ENCODE results near the gene SEPTIN1. TPM values are rescaled to one million over a fixed set of nuclear protein-coding genes. Genes with fewer than 3 reads are reported as not detected.

Gene SEPTIN1
- total and polyA plus RNA-seq, 5 experiments from 2014 or later: 178 to 249 (median 222) TPM

DNA sequence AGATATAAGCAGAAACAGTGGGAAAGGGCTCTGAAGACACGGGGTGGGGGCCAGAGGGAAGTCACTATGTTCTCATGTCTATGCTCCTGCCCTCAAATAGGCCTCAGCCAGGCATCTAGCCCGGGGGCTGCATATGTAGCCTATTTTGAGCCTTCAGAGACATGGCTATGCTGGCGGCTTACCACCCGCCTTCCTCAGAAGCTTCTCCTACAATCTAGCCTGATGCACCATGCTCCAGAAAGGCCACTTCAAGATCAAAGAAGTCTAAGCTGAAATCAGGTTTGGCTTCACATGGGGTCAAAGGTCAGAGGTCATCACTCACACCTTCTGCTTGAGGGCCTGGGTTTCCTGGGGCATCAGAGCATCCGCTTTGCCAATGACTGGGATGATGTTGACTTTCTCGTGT lies 1.6 kb downstream of the SEPTIN1 start:
- POLR2A ChIA-PET: interaction anchor here (0.6 to 8.4 kb wide), 11 partner anchors 9 to 678 kb away, joined by 3 to 166 read pairs (median 16); partner anchors contain the start of genes CORO1A, TBC1D10B, ZNF48 and ZNF771
- ATAC-seq: no peak
- peak overlapping the region; percentile 99 to 100 (median 100) for H3K27ac Mint-ChIP-seq
- DNase-seq: no peak
- no peaks in the 10 kb centered on the region for H3K27me3 Mint-ChIP-seq
- H3K4me1 Mint-ChIP-seq: peaks cover 31 to 74% (median 74%) of the 10 kb centered on the region in 4 donors
- H3K4me3 Mint-ChIP-seq: peak overlapping the region; percentile 71 to 100 (median 96)
- no peaks in the 10 kb centered on the region for H3K9me3 Mint-ChIP-seq
- H3K36me3 Mint-ChIP-seq: peaks cover 0 to 15% (median 6%) of the 10 kb centered on the region in 3 donors

DNA sequence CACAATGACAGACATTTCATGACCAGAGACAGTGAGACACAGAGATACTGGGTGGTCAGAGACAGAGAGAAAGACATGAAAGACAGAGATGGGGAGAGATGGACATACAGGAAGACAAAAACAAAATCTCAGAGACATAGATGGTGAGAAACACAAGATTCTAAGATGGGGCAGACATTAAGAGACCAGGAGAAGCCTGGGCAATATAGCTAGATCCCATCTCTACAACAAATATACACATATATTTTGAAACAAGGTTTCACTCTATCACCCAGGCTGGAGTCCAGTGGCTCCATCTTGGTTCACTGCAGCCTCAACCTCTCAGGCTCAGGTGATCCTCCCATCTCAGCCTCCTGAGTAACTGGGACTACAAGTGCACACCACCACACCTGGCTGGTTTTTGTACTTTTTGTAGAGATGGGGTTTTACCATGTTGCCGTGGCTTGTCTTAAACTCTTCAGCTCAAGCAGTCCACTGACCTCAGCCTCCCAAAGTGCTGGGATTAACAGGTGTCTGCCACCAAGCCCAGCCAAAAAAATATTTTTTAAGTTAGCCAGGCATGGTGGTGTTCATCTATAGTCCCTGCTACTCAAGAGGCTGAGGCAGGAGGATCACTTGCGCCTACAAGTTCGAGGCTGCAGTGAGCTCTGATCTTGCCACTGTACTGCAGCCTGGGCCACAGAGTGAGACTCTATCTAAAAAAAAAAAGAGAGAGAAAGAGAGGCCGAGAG lies 2.1 kb downstream of the SEPTIN1 start:
- ATAC-seq (no peak), DNase-seq (no peak)
- Mint-ChIP-seq H3K27me3 (no peaks in the 10 kb centered on the region), H3K4me1 (peaks cover 31 to 77% (median 75%) of the 10 kb centered on the region in 4 donors), H3K9me3 (no peaks in the 10 kb centered on the region), H3K4me3 (peak overlapping the region; percentile 79 to 100 (median 98)), H3K36me3 (peaks cover 0 to 15% (median 6%) of the 10 kb centered on the region in 3 donors), H3K27ac (peak overlapping the region; percentile 99 to 100 (median 100))
- POLR2A ChIA-PET: interaction anchor here (0.6 to 8.4 kb wide), 11 partner anchors 9 to 677 kb away, joined by 3 to 166 read pairs (median 16); partner anchors contain the start of genes CD2BP2, CORO1A, TBC1D10B and ZNF48

DNA sequence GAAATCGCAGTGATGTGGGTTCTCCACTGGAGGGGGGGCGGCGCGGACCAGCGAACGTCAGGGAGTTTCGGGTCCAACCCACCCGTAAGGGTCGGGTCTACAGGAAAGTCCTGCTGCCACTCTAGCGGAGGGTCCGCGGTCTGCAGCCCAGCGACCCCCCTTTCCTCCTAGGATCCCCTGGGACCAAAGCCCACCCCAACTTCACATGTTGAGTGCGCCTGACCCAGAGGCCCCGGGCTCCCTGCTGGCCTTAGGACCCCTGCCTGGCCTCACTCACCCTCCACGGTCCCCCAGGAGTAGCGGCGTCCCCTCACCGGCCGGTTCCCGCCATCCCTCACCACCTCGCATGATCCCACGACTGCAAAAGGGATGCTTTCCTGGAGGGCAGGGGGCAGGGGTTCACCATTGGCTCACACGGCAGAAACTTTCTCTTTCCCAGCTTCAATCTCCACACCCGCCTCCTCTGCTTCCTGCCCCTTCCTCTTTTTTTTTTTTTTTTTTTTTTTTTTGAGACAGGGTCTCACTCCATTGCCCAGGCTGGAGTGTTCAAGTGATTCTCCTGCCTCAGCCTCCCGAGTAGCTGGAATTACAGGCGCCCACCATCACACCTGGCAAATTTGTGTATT lies 3.1 kb downstream of the SEPTIN1 start:
- H3K27me3 Mint-ChIP-seq: no peaks in the 10 kb centered on the region
- POLR2A ChIA-PET: interaction anchor here (0.6 to 8.4 kb wide), 22 partner anchors 8 to 517 kb away, joined by 3 to 166 read pairs (median 9); partner anchors contain the start of genes ALDOA, CD2BP2, CORO1A and CTF1
- DNase-seq: no peak
- no peak for ATAC-seq
- peaks cover 0 to 15% (median 6%) of the 10 kb centered on the region in 3 donors for H3K36me3 Mint-ChIP-seq
- no peaks in the 10 kb centered on the region for H3K9me3 Mint-ChIP-seq
- H3K4me3 Mint-ChIP-seq: peak overlapping the region; percentile 95 to 100 (median 98)
- peak overlapping the region; percentile 99 to 100 (median 100) for H3K27ac Mint-ChIP-seq
- H3K4me1 Mint-ChIP-seq: peaks cover 31 to 75% (median 74%) of the 10 kb centered on the region in 4 donors

DNA sequence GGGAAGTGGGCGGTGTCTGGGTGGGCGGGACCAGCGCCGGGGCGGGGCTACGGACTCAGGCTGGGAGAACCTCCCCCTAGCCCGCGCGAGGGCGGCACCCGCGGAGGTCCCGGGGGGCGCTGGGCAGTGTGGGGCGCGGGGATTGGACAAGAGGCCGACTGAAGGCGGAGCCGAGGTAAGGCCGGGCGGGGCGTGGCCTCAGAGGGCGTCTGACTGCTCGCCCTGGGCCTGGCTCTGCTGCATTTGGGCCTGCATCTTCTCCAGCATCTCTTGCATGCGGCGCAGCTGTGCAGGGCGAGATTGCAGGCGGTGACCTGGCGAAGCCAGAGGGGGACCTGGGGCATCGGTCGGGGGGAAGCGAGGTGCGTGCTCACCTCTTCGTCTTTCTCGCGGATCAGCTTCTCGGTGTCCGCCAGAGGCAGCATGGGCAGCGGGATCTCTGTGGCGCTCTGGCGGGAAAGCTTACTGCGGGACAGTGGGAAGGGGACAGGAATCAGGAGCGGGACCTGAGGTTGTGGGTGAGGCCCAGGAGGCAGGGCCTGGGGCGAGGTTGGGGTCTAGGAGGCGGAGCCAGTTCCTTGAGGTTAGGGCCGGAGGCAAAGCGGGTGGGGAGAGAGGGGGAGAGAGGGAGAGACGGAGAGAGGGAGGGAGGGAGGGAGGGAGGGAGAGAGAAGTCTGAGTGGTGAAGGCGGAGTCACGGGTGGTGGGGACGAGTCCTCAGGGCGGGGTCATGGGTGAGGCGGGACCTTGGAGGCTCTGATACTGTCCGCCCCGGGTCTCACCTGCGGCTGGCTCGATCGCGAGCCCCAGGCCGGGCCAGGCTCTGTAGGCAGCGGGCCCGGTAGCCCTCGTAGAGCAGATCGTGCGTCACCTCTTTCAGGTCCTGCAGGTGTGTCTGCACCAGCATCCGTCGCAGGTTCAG lies 3.9 kb downstream of the SEPTIN1 start:
- H3K4me1 Mint-ChIP-seq: peaks cover 29 to 71% (median 67%) of the 10 kb centered on the region in 4 donors
- ATAC-seq (peak; percentile 74 to 79), DNase-seq (peak; percentile 76 to 100 (median 99))
- H3K36me3 Mint-ChIP-seq: peaks cover 0 to 15% (median 6%) of the 10 kb centered on the region in 3 donors
- H3K9me3 Mint-ChIP-seq: no peaks in the 10 kb centered on the region
- H3K4me3 Mint-ChIP-seq: peak overlapping the region; percentile 95 to 100 (median 98)
- no peaks in the 10 kb centered on the region for H3K27me3 Mint-ChIP-seq
- peak overlapping the region; percentile 99 to 100 (median 100) for H3K27ac Mint-ChIP-seq
- POLR2A ChIA-PET: interaction anchor here (0.5 to 8.4 kb wide), 40 partner anchors 8 to 707 kb away, joined by 3 to 166 read pairs (median 5); partner anchors contain the start of genes ALDOA, CD2BP2, CORO1A and CTF1

DNA sequence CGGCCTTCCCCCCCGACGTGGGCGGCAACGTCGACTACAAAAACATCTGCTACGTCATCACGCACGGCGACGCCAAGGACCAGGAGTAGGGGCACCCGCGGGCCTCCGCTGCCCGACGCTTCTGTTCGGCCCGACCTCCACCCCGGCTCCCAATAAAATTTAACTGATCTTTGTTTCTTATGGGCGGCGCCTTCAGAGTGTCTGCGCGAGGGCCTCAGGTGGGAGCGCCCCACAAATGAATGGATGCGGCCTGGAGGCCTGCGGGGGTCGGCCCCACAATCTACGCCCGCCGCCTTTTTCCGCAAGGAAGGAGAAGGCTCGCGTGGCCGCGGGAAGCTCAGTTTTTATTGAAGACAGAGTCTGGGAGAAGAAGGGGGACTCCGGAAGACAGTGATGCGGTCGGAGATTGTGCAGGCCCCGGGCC lies 4.5 kb downstream of the SEPTIN1 start:
- DNase-seq: peak; percentile 82 to 97 (median 92)
- Mint-ChIP-seq H3K36me3 (peaks cover 0 to 15% (median 6%) of the 10 kb centered on the region in 3 donors), H3K27ac (peak overlapping the region; percentile 99 to 100 (median 100)), H3K4me3 (peak overlapping the region; percentile 95 to 100 (median 98)), H3K9me3 (no peaks in the 10 kb centered on the region), H3K27me3 (no peaks in the 10 kb centered on the region), H3K4me1 (peaks cover 30 to 65% (median 61%) of the 10 kb centered on the region in 4 donors)
- POLR2A ChIA-PET: interaction anchor here (0.5 to 8.4 kb wide), 37 partner anchors 9 to 706 kb away, joined by 3 to 166 read pairs (median 5); partner anchors contain the start of genes ALDOA, CD2BP2, CORO1A and DCTPP1
- peak; percentile 43 to 52 for ATAC-seq

DNA sequence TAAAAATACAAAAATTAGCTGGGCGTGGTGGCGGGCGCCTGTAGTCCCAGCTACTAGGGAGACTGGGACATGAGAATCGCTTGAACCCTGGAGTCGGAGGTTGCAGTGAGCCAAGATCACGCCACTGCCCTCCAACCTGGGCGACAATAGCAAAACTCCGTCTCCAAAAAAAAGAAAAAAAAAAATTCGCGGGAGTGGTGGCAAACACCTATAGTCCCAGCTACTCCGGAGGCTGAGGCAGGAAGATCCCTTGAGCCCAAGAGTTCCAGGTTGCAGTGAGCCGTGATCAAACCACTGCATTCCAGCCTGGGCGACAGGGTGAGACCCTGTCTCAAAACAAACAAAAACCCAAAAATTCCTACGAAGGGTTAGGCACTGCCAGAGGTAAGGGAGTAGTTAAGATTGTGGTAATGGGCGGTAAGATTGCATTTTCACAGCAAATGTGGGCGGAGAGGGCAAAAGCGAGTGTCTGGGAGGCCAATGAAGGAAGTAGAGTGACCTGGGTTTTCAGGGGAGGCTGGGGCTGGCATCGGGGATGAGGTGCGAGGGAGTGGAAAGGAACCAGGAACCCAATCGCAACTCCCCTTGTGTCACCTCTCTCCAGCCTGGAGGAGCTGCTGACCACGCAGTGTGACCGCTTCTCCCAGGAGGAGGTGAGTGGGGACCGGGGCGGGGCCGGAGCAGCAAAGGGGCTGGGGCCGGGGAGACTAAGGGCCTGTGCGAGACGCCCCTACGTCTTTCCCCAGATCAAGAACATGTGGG lies 5.1 kb downstream of the SEPTIN1 start:
- peak overlapping the region; percentile 95 to 100 (median 98) for H3K4me3 Mint-ChIP-seq
- POLR2A ChIA-PET: interaction anchor here (0.6 to 8.4 kb wide), 31 partner anchors 8 to 404 kb away, joined by 3 to 166 read pairs (median 5); partner anchors contain the start of genes ALDOA, CD2BP2, CORO1A and DCTPP1
- no peak for DNase-seq

DNA sequence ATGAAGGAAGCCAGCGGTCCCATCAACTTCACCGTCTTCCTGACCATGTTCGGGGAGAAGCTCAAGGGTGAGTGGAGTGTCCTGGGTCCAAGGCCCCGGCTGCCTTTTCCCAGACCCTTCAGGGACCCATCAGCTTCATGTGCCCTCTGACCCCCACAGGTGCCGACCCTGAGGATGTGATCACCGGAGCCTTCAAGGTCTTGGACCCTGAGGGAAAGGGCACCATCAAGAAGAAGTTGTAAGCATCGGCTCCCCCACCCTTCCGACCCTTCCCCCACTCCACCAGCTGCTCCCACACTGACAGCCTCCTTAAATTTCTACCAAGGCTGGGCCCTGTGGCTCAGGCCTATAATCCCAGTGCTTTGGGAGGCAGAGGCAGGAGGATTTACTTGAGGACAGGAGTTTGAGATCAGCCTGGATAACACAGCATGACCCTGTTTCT lies 5.9 kb downstream of the SEPTIN1 start:
- H3K4me1 Mint-ChIP-seq: peaks cover 31 to 60% (median 58%) of the 10 kb centered on the region in 4 donors
- H3K4me3 Mint-ChIP-seq: peak overlapping the region in 5 of 10 donors; percentile 2 to 100 (median 99)
- no peak for ATAC-seq
- H3K27ac Mint-ChIP-seq: peak overlapping the region; percentile 99 to 100 (median 100)
- H3K9me3 Mint-ChIP-seq: no peaks in the 10 kb centered on the region
- H3K27me3 Mint-ChIP-seq: no peaks in the 10 kb centered on the region
- POLR2A ChIA-PET: interaction anchor here (0.6 to 8.4 kb wide), 10 partner anchors 12 to 372 kb away, joined by 3 to 166 read pairs (median 4); partner anchors contain the start of genes ALDOA, CORO1A, PHKG2 and ZNF48
- H3K36me3 Mint-ChIP-seq: peaks cover 0 to 15% (median 6%) of the 10 kb centered on the region in 3 donors
- DNase-seq: no peak

More for the DNA sequence above, 5.1 kb downstream of the SEPTIN1 start:
- Mint-ChIP-seq H3K27me3 (no peaks in the 10 kb centered on the region), H3K36me3 (peaks cover 0 to 15% (median 6%) of the 10 kb centered on the region in 3 donors), H3K27ac (peak overlapping the region; percentile 99 to 100 (median 100)), H3K4me1 (peaks cover 27 to 62% (median 57%) of the 10 kb centered on the region in 4 donors), H3K9me3 (no peaks in the 10 kb centered on the region)
- peak; percentile 0 to 3 for ATAC-seq

DNA sequence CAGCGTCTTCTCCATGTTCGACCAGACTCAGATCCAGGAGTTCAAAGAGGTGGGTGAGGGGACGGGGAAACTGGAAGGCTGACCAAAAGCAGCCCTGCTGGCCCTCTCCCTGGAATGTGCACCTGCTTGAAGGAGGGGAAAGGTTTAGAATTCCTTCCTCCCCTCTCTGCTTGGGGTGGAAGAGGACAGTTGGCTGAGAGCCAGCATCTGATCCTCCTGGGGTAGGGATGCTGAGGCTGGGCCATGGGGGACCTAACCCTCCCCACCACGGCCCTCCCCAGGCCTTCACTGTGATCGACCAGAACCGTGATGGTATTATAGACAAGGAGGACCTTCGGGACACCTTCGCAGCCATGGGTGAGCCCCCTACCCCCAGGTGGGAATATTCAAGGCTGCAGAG lies 6.5 kb downstream of the SEPTIN1 start:
- DNase-seq: no peak
- H3K36me3 Mint-ChIP-seq: peaks cover 0 to 15% (median 6%) of the 10 kb centered on the region in 3 donors
- H3K9me3 Mint-ChIP-seq: no peaks in the 10 kb centered on the region
- ATAC-seq: no peak
- H3K4me3 Mint-ChIP-seq: peak overlapping the region in 3 of 10 donors; percentile 10 to 22 (median 20)
- H3K27me3 Mint-ChIP-seq: no peaks in the 10 kb centered on the region
- peak overlapping the region; percentile 63 to 100 (median 100) for H3K27ac Mint-ChIP-seq
- H3K4me1 Mint-ChIP-seq: peaks cover 32 to 60% (median 57%) of the 10 kb centered on the region in 4 donors
- POLR2A ChIA-PET: interaction anchor here (0.5 to 8.4 kb wide), 6 partner anchors 12 to 222 kb away, joined by 3 to 166 read pairs (median 18); partner anchors contain the start of genes CORO1A, ZNF48 and ZNF771

DNA sequence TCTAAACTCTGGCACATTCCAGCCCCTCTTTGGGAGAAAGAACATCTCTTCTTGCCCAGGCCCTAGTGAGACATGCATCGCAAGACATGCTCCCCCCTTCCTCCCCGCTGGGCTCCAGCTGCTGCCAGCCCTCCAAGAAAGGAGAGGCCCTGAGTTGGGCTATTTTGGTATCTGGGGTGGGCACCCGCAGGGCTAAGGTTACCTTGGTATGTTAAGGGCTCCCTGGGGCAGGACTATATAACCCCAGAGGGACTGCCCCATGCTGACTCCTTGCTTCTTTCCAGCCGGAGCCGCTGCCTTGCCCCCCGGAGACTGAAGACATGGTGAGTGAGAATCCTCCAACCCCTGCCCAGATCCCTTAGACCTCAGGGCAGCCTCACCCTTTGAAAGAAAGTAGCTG lies 7.8 kb downstream of the SEPTIN1 start, which contains the start of gene MYL11:
Gene MYL11 (plus strand): TSS at position 265 of the 400 bp plus-strand sequence. CDS start 56 bp downstream, at position 321.
- peak within 1 kb of the TSS in 5 of 10 donors; percentile 8 to 49 (median 26) for H3K4me3 Mint-ChIP-seq
- peaks cover 23 to 49% (median 44%) of the 10 kb centered on the region in 4 donors for H3K4me1 Mint-ChIP-seq
- ATAC-seq (no peak), DNase-seq (no peak)
- peaks cover 0 to 10% (median 3%) of the 10 kb centered on the region in 3 donors for H3K36me3 Mint-ChIP-seq
- H3K9me3 Mint-ChIP-seq: no peaks in the 10 kb centered on the region
- peak within 1 kb of the TSS; percentile 63 to 100 (median 99) for H3K27ac Mint-ChIP-seq
- no peaks in the 10 kb centered on the region for H3K27me3 Mint-ChIP-seq
- POLR2A ChIA-PET: interaction anchor here (1.0 to 1.7 kb wide), 4 partner anchors 8 to 43 kb away, joined by 3 to 7 read pairs (median 4); partner anchors contain the start of genes SEPTIN1 and ZNF48

DNA sequence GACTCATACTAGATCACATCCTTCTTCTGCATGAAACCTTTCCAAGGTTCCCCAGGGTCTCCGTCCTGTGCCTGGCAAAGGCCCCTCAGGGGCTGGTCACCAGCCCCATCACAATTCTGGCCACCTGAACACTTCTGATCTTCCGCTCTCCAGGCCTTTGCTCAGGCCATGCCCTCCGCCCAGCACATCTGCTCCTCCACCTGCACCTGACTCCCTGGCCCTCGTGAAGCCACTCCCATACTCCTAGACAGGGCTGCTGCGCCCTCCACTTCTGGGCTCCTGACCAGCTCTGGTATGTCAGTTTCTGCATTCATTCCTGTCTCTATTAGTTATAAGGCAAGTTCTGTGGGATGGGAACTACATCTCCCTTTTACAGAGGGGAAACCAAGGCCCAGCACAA lies 9.6 kb downstream of the SEPTIN1 start:
- Mint-ChIP-seq H3K9me3 (no peaks in the 10 kb centered on the region), H3K27me3 (no peaks in the 10 kb centered on the region), H3K4me1 (peaks cover 24 to 55% (median 44%) of the 10 kb centered on the region in 4 donors), H3K36me3 (peaks cover 0 to 2% (median 0%) of the 10 kb centered on the region in 3 donors), H3K27ac (peak overlapping the region; percentile 77 to 97 (median 92)), H3K4me3 (peak overlapping the region in 5 of 10 donors; percentile 28 to 78 (median 44))
- no peak for DNase-seq
- POLR2A ChIA-PET: interaction anchor here (0.7 to 5.4 kb wide), 3 partner anchors 10 to 57 kb away, joined by 3 to 58 read pairs (median 52); partner anchors contain the start of genes SEPTIN1 and ZNF771
- no peak for ATAC-seq
